GM18508 (cell line): ENCODE measurements around the gene NOTCH2.

ENCODE experiments used
- ATAC-seq: cut with Tn5 transposase; IDR thresholded peaks from one replicate; pipeline ENCODE4 v1.9.1; 2021; ENCODE audit warnings: moderate number of reproducible peaks; ENCODE audit not compliant: insufficient read depth, unreplicated experiment

The NOTCH2 gene

GRCh38 chr1:119914071-119914470 is 155.4 kb downstream of the NOTCH2 start:
- ATAC-seq: no peak

GRCh38 chr1:119912963-119913362 is 156.5 kb downstream of the NOTCH2 start:
- no peak for ATAC-seq

GRCh38 chr1:119911775-119912174 is 157.7 kb downstream of the NOTCH2 start:
- no peak for ATAC-seq

- ATAC-seq: no peak
These were observed 158.8 kb downstream of the NOTCH2 start for GRCh38 chr1:119910618-119911017.

GRCh38 chr1:119909890-119910596 is 159.4 kb downstream of the NOTCH2 start:
- no peak for ATAC-seq

GRCh38 chr1:119908661-119909060 is 160.8 kb downstream of the NOTCH2 start:
- no peak for ATAC-seq

GRCh38 chr1:119906927-119907652 is 162.4 kb downstream of the NOTCH2 start:
- ATAC-seq: no peak

- ATAC-seq: no peak
These were observed 166.0 kb downstream of the NOTCH2 start for GRCh38 chr1:119903443-119903835.

GRCh38 chr1:119902775-119903442 is 166.6 kb downstream of the NOTCH2 start:
- no peak for ATAC-seq

GRCh38 chr1:119898981-119899720 is 170.3 kb downstream of the NOTCH2 start:
- ATAC-seq: no peak

GRCh38 chr1:119898530-119898929 is 170.9 kb downstream of the NOTCH2 start:
- no peak for ATAC-seq

- no peak for ATAC-seq
These were observed 173.2 kb downstream of the NOTCH2 start, which contains the start of gene ADAM30 for GRCh38 chr1:119896303-119896702. Gene ADAM30, minus strand, starts transcription at chr1:119896515. Its CDS starts 179 bp downstream, at chr1:119896336.

GRCh38 chr1:119895102-119895501 is 174.4 kb downstream of the NOTCH2 start:
- ATAC-seq: no peak

GRCh38 chr1:119893827-119894700 is 175.4 kb downstream of the NOTCH2 start:
- no peak for ATAC-seq

GRCh38 chr1:119893238-119893791 is 176.1 kb downstream of the NOTCH2 start:
- ATAC-seq: no peak

GRCh38 chr1:119891386-119891785 is 178.1 kb downstream of the NOTCH2 start:
- ATAC-seq: no peak

- no peak for ATAC-seq
These were observed 181.0 kb downstream of the NOTCH2 start for GRCh38 chr1:119888476-119888875.

GRCh38 chr1:119887427-119887826 is 182.0 kb downstream of the NOTCH2 start:
- no peak for ATAC-seq
